HEK293T (cell line): ENCODE results near the gene ID3.
A peak's percentile ranks its signal among the peaks of the same experiment; 100 is the strongest.
"Not testable (repeated sequence)": the region's sequence is repeated elsewhere in the genome, so short reads cannot be mapped to it uniquely, and the experiment has no call there.

Experiments
- CTCF ChIA-PET: fragments of 350-600 bp; formaldehyde crosslinking; extraction: SDS; loops from one replicate; lab custom pipeline; 2021; ENCODE audit warnings: antibody characterized with exemption, inconsistent platforms; lab: Yijun Ruan, JAX
- POLR2A ChIA-PET: fragments of 350-600 bp; formaldehyde crosslinking; extraction: SDS; loops from one replicate; lab custom pipeline; 2020; ENCODE audit warnings: antibody characterized with exemption, inconsistent platforms; lab: Yijun Ruan, JAX
- DNase-seq: peaks from one replicate; pipeline ENCODE4 v3.0.0; 2012; ENCODE audit warnings: mixed read lengths; ENCODE audit errors: extremely low spot score
- ARNT ChIP-seq: fragments of 450-650 bp; IDR thresholded peaks from 2 replicates; pipeline ENCODE4 v1.6.1; 2017; ENCODE audit warnings: mild to moderate bottlenecking
- BHLHE40 ChIP-seq: fragments of 450-650 bp; IDR thresholded peaks from 2 replicates; pipeline ENCODE4 v1.6.1; 2016; ENCODE audit warnings: mild to moderate bottlenecking, moderate library complexity, borderline replicate concordance
- CTBP1 ChIP-seq: fragments of 450-650 bp; IDR thresholded peaks from 2 replicates; pipeline ENCODE4 v1.6.1; 2016; ENCODE audit warnings: borderline replicate concordance
- ELF4 ChIP-seq: fragments of 450-650 bp; IDR thresholded peaks from 2 replicates; pipeline ENCODE4 v1.6.1; 2017; ENCODE audit warnings: antibody characterized with exemption
- FOXA1 ChIP-seq: fragments of 450-650 bp; IDR thresholded peaks from 2 replicates; pipeline ENCODE4 v1.6.1; 2016; ENCODE audit warnings: mild to moderate bottlenecking
- FOXK2 ChIP-seq: fragments of 450-650 bp; IDR thresholded peaks from 2 replicates; pipeline ENCODE4 v1.6.1; 2016; ENCODE audit warnings: mild to moderate bottlenecking
- FOXM1 ChIP-seq: fragments of 450-650 bp; IDR thresholded peaks from 2 replicates; pipeline ENCODE4 v1.6.1; 2017; ENCODE audit warnings: mild to moderate bottlenecking, borderline replicate concordance
- HDGF ChIP-seq: fragments of 450-650 bp; IDR thresholded peaks from 2 replicates; pipeline ENCODE4 v1.6.1; 2017; ENCODE audit warnings: antibody characterized with exemption, borderline replicate concordance
- L3MBTL2 ChIP-seq: fragments of 450-650 bp; conservative IDR thresholded peaks from 2 replicates; pipeline ENCODE4 v1.6.1; 2016; ENCODE audit warnings: mild to moderate bottlenecking
- LEF1 ChIP-seq: fragments of 450-650 bp; IDR thresholded peaks from 2 replicates; pipeline ENCODE4 v1.6.1; 2017; ENCODE audit warnings: mild to moderate bottlenecking, borderline replicate concordance
- NFRKB ChIP-seq: fragments of 450-650 bp; IDR thresholded peaks from 2 replicates; pipeline ENCODE4 v1.6.1; 2016; ENCODE audit warnings: mild to moderate bottlenecking, moderate library complexity
- SP1 ChIP-seq: fragments of 450-650 bp; IDR thresholded peaks from 2 replicates; pipeline ENCODE4 v1.6.1; 2017
- SUZ12 ChIP-seq: fragments of 450-650 bp; IDR thresholded peaks from 2 replicates; pipeline ENCODE4 v1.6.1; 2016; ENCODE audit warnings: mild to moderate bottlenecking
- TARDBP ChIP-seq: fragments of 450-650 bp; IDR thresholded peaks from 2 replicates; pipeline ENCODE4 v1.6.1; 2016
- ZNF384 ChIP-seq: fragments of 450-650 bp; IDR thresholded peaks from 2 replicates; pipeline ENCODE4 v1.6.1; 2016
- TF ChIP-seq, protein P1 (sequence below): fragments of 450-650 bp; IDR thresholded peaks from 2 replicates; pipeline ENCODE4 v1.6.1; 2016

The ID3 gene

DNA sequence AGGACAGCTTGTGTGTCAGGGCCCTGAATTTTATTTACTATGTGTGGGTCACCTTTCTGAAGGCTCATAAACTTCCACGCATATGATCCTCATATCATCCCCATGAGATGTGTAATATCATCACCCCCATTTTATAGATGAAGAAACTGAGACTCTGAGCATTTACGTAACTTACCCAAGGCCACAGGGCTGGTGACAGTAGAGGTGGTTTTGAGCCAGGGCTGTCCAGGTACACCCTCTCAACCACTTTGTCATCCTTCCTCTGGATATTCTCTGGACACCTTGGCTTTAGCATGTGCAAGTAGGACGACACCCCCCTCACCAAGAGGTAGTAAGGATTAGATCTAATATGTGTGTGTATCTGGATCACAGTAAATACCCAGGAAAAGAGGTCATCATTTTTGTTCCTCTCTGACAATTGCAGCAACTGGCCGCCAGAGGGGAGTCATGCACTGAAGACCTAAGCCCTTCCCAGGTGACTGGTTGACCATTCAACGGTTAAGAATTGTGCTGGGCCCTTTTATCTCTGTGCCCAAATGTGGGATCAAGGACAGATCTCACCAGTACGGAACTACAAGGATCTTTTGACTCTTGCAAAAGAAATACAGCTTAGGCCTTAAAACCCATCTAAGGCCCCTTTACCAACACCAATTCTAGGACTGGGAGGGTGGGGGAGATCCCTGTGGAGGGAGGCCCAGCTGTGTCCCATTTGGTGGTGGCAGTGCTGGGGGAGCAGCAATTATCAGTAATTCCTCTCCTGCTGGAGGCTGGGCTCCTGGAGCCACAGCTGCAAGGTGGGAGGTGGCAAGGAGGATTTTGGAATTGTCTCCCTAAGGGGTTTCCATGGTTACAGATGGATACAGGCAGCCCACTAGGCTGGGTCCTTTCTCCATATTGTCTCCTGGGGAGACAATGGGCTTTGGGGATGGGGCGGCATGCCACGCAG, 14.6 kb downstream of the ID3 start:
- ChIA-PET POLR2A (interaction anchor here (0.9 to 1.5 kb wide), 5 partner anchors 9 to 93 kb away, joined by 3 to 5 read pairs (median 4); no protein-coding TSS in a partner anchor), CTCF (interaction anchor here (0.6 to 4.4 kb wide), 10 partner anchors 8 to 117 kb away, joined by 3 to 51 read pairs (median 4); no protein-coding TSS in a partner anchor)
- no peak for TF ChIP-seq ELF4
- peak; percentile 74 for DNase-seq

DNA sequence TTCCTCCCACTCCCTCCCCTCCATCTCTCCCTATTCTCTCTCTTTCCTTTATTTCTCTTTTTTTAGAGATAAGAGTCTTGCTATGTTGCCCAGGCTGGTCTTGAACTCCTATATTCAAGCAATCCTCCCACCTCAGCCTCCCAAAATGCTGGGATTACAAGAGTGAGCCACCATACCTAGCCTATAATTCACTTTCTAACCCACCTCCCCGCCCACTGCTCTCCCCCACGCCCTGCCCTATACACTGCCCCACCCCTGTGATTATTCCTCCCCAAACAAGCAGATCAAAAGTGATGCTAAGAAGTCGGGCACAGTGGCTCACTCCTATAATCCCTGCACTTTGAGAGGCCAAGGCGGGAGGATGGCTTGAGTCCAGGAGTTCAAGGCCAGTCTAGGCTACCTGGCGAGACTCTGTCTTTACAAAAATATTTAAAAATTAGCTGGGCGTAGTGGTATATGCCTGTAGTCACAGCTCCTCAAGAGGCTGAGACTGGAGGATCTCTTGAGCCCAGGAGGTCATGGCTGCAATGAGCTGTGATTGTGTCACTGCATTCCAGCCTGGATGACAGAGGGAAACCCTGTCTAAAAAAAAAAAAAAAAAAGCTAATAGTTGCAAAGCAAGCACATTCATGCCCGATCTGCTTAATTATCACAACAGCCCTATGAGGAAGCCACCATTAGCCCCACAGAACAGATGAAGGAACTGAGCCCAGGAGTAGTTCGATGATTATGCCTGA, 15.4 kb downstream of the ID3 start:
- DNase-seq: no peak
- TF ChIP-seq SP1 (no peak), CTBP1 (no peak), L3MBTL2 (no peak), TARDBP (no peak)
- CTCF ChIA-PET: interaction anchor here (0.6 to 4.4 kb wide), 7 partner anchors 9 to 115 kb away, joined by 3 to 51 read pairs (median 8); no protein-coding TSS in a partner anchor
- POLR2A ChIA-PET: no interaction called here

DNA sequence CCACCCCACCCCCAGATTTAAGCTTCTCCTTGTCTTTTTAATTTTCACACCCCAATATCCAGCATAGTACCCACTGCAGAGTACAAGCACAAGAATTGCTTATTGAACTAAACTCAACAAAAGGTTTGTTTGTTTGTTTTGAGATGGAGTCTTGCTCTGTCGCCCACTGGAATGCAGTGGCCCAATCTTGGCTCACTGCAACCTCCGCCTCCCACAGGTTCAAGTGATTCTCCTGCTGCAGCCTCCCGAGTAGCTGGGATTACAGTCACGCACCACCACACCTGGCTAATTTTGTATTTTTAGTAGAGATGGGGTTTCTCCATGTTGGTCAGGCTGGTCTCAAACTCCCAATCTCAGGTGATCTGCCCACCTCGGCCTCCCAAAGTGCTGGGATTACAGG, 16.4 kb downstream of the ID3 start:
- POLR2A ChIA-PET, DNase-seq: not testable (repeated sequence)
- CTCF ChIA-PET: interaction anchor here (1.2 to 4.4 kb wide), 3 partner anchors 46 to 94 kb away, joined by 3 to 19 read pairs (median 3); no protein-coding TSS in a partner anchor

- POLR2A ChIA-PET: interaction anchor here (0.7 to 2.6 kb wide), 5 partner anchors 10 to 43 kb away, joined by 3 to 15 read pairs (median 4); no protein-coding TSS in a partner anchor
- CTCF ChIA-PET: interaction anchor here (0.6 to 3.1 kb wide), 16 partner anchors 8 to 412 kb away, joined by 3 to 43 read pairs (median 5); partner anchors contain the start of gene E2F2
- TF ChIP-seq SP1 (no peak), CTBP1 (no peak), ZNF384 (peak; percentile 48), NFRKB (no peak), L3MBTL2 (no peak; the same call in 1 of the 2 replicates), ELF4 (no peak)
- TF ChIP-seq, protein P1, sequence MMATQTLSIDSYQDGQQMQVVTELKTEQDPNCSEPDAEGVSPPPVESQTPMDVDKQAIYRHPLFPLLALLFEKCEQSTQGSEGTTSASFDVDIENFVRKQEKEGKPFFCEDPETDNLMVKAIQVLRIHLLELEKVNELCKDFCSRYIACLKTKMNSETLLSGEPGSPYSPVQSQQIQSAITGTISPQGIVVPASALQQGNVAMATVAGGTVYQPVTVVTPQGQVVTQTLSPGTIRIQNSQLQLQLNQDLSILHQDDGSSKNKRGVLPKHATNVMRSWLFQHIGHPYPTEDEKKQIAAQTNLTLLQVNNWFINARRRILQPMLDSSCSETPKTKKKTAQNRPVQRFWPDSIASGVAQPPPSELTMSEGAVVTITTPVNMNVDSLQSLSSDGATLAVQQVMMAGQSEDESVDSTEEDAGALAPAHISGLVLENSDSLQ: peak; percentile 54; the same call in 1 of the 2 replicates
- peak; percentile 88 for DNase-seq
These were observed 19.5 kb downstream of the ID3 start for GRCh38 chr1:23539698-23540266.

GRCh38 chr1:23537296-23537973, 21.9 kb downstream of the ID3 start:
- ChIA-PET CTCF (interaction anchor here (1.6 kb wide), 1 partner anchor 40 kb away, joined by 8 read pairs; no protein-coding TSS in a partner anchor), POLR2A (interaction anchor here (1.1 kb wide), 1 partner anchor 10 kb away, joined by 3 read pairs; no protein-coding TSS in a partner anchor)
- no peak for DNase-seq
- TF ChIP-seq FOXM1: no peak
- TF ChIP-seq HDGF: no peak
- no peak for TF ChIP-seq LEF1
- TF ChIP-seq ARNT: no peak
- no peak for TF ChIP-seq TARDBP
- no peak for TF ChIP-seq FOXK2
- TF ChIP-seq, protein P1: no peak
- TF ChIP-seq FOXA1: no peak
- no peak for TF ChIP-seq BHLHE40

- ChIA-PET POLR2A (interaction anchor here (3.3 kb wide), 1 partner anchor 35 kb away, joined by 21 read pairs; no protein-coding TSS in a partner anchor), CTCF (interaction anchor here (0.6 kb wide), 1 partner anchor 48 kb away, joined by 3 read pairs; no protein-coding TSS in a partner anchor)
- TF ChIP-seq, protein P1: no peak
- TF ChIP-seq FOXA1 (no peak), FOXM1 (no peak), LEF1 (no peak), ARNT (no peak), SUZ12 (no peak), TARDBP (no peak), NFRKB (no peak), ZNF384 (no peak), ELF4 (no peak), L3MBTL2 (no peak)
- DNase-seq: no peak
These were observed 25.9 kb downstream of the ID3 start for GRCh38 chr1:23533246-23534023.
